Measurements from ENCODE around the gene SRMS.

- no peak for TF ChIP-seq RAD21 (IDR thresholded peaks at IDR 0.05)
- TF ChIP-seq CTCF (IDR thresholded peaks at IDR 0.05; ENCODE audit: low read depth, low read length, missing input control): no peak
- TF ChIP-seq RXRA (IDR thresholded peaks at IDR 0.05): no peak
- no peak for TF ChIP-seq HNF4A (conservative IDR thresholded peaks at IDR 0.05)
- TF ChIP-seq JUND (IDR thresholded peaks at IDR 0.05): no peak
- TF ChIP-seq TAF1 (conservative IDR thresholded peaks at IDR 0.05): no peak
- TF ChIP-seq REST (IDR thresholded peaks at IDR 0.05): no peak
- no peak for TF ChIP-seq FOXA1 (IDR thresholded peaks at IDR 0.05)
- no peak for TF ChIP-seq HNF4G (IDR thresholded peaks at IDR 0.05)
- TF ChIP-seq SP1 (IDR thresholded peaks at IDR 0.05): no peak
- no peak for TF ChIP-seq EGR1 (IDR thresholded peaks at IDR 0.05; ENCODE audit: low read depth in 2 of 2)
- TF ChIP-seq GABPA (IDR thresholded peaks at IDR 0.05 in 1 of 2, conservative IDR thresholded peaks at IDR 0.05 in 1 of 2): no peak
Measured at GRCh38 chr20:63589261-63590217, 42.0 kb upstream of the SRMS start.

Data from liver (tissue), 3 donors.